Activated T-helper 2 cell treated with anti-CD3 and anti-CD28 coated beads, Interferon-gamma antibody, Interleukin-2, Interleukin-4, amounts not matched to agents 10 μg/mL and 5 μg/mL and 100 μg/mL, durations not matched to agents 14 hours and 24 hours and 36 hours (primary cell): ENCODE measurements around the gene RGS7. TPM values are rescaled to one million over a fixed set of nuclear protein-coding genes. Genes with fewer than 3 reads are reported as not detected.

ENCODE experiments used
- DNase-seq: peaks from one replicate; pipeline ENCODE4 v3.0.0; 2021; ENCODE audit warnings: low spot score
- H3K27ac Mint-ChIP-seq: one replicate; pipeline ENCODE4 v1.8.0; 2021; ENCODE audit warnings: mixed read lengths
- H3K27me3 Mint-ChIP-seq: one replicate; pipeline ENCODE4 v1.8.0; 2021; ENCODE audit warnings: low read depth, mixed read lengths
- H3K36me3 Mint-ChIP-seq: one replicate; pipeline ENCODE4 v1.8.0; 2021; ENCODE audit warnings: low read depth, mixed read lengths
- H3K4me1 Mint-ChIP-seq: one replicate; pipeline ENCODE4 v1.8.0; 2021; ENCODE audit warnings: low read depth, mixed read lengths
- H3K4me3 Mint-ChIP-seq: one replicate; pipeline ENCODE4 v1.8.0; 2021; ENCODE audit warnings: low read depth, mild to moderate bottlenecking, moderate library complexity, mixed read lengths
- H3K9me3 Mint-ChIP-seq: one replicate; pipeline ENCODE4 v1.8.0; 2021; ENCODE audit warnings: mixed read lengths
- intact Hi-C: fragments of 100-400 bp; cut with micrococcal nuclease; formaldehyde crosslinking; loops from one replicate; pipeline ENCODE4 v1.15.1; 2023
- total RNA-seq: library from RNA; stranded (reverse); gene quantifications from 2 replicates; pipeline ENCODE4 v1.2.3, GENCODE V29; 2022

RGS7 gene
- total RNA-seq, 1 donor from 2014 or later, result not detected

- Mint-ChIP-seq H3K9me3 (peaks cover 4% of the 10 kb centered on the region), H3K4me3 (no peak overlapping the region), H3K36me3 (no peaks in the 10 kb centered on the region), H3K4me1 (no peaks in the 10 kb centered on the region), H3K27ac (no peak overlapping the region), H3K27me3 (no peaks in the 10 kb centered on the region)
- intact Hi-C loops, result no loop called here
- DNase-seq, result no peak
Measured at GRCh38 chr1:241063276-241063675, 293.7 kb downstream of the RGS7 start.

- Mint-ChIP-seq H3K4me1 (no peaks in the 10 kb centered on the region), H3K36me3 (no peaks in the 10 kb centered on the region), H3K27me3 (no peaks in the 10 kb centered on the region), H3K27ac (no peak overlapping the region), H3K9me3 (peaks cover 4% of the 10 kb centered on the region), H3K4me3 (no peak overlapping the region)
- intact Hi-C loops, result no loop called here
- no peak for DNase-seq
Measured at GRCh38 chr1:241061062-241061461, 295.9 kb downstream of the RGS7 start.

- intact Hi-C loops, result no loop called here
- Mint-ChIP-seq H3K36me3 (no peaks in the 10 kb centered on the region), H3K4me1 (no peaks in the 10 kb centered on the region), H3K27ac (no peak overlapping the region), H3K4me3 (no peak overlapping the region), H3K9me3 (peaks cover 15% of the 10 kb centered on the region), H3K27me3 (no peaks in the 10 kb centered on the region)
- DNase-seq, result no peak
Measured at GRCh38 chr1:241048622-241049021, 308.4 kb downstream of the RGS7 start.

GRCh38 chr1:241045659-241046058 lies 311.3 kb downstream of the RGS7 start:
- no peak overlapping the region for H3K27ac Mint-ChIP-seq
- no peaks in the 10 kb centered on the region for H3K4me1 Mint-ChIP-seq
- H3K27me3 Mint-ChIP-seq, result no peaks in the 10 kb centered on the region
- DNase-seq, result no peak
- intact Hi-C loops, result no loop called here
- no peaks in the 10 kb centered on the region for H3K36me3 Mint-ChIP-seq
- H3K4me3 Mint-ChIP-seq, result no peak overlapping the region
- peaks cover 7% of the 10 kb centered on the region for H3K9me3 Mint-ChIP-seq

- DNase-seq, result no peak
- Mint-ChIP-seq H3K36me3 (no peaks in the 10 kb centered on the region), H3K27me3 (no peaks in the 10 kb centered on the region), H3K9me3 (peaks cover 16% of the 10 kb centered on the region), H3K27ac (no peak overlapping the region), H3K4me1 (no peaks in the 10 kb centered on the region), H3K4me3 (no peak overlapping the region)
- intact Hi-C loops, result no loop called here
Measured at GRCh38 chr1:241034203-241034936, 322.6 kb downstream of the RGS7 start.

GRCh38 chr1:241024834-241025233 lies 332.2 kb downstream of the RGS7 start:
- Mint-ChIP-seq H3K9me3 (peaks cover 8% of the 10 kb centered on the region), H3K4me3 (no peak overlapping the region), H3K36me3 (no peaks in the 10 kb centered on the region), H3K4me1 (no peaks in the 10 kb centered on the region), H3K27me3 (no peaks in the 10 kb centered on the region), H3K27ac (no peak overlapping the region)
- intact Hi-C loops, result no loop called here
- no peak for DNase-seq

GRCh38 chr1:241022366-241022765 lies 334.6 kb downstream of the RGS7 start:
- H3K4me1 Mint-ChIP-seq, result no peaks in the 10 kb centered on the region
- intact Hi-C loops, result no loop called here
- H3K4me3 Mint-ChIP-seq, result no peak overlapping the region
- no peak overlapping the region for H3K27ac Mint-ChIP-seq
- no peaks in the 10 kb centered on the region for H3K27me3 Mint-ChIP-seq
- peaks cover 22% of the 10 kb centered on the region for H3K9me3 Mint-ChIP-seq
- DNase-seq, result no peak
- no peaks in the 10 kb centered on the region for H3K36me3 Mint-ChIP-seq

GRCh38 chr1:241020851-241021697 lies 335.9 kb downstream of the RGS7 start:
- Mint-ChIP-seq H3K36me3 (no peaks in the 10 kb centered on the region), H3K4me1 (no peaks in the 10 kb centered on the region), H3K27me3 (no peaks in the 10 kb centered on the region), H3K27ac (no peak overlapping the region), H3K4me3 (no peak overlapping the region), H3K9me3 (peaks cover 31% of the 10 kb centered on the region)
- no peak for DNase-seq
- intact Hi-C loops, result no loop called here

- DNase-seq, result no peak
- H3K36me3 Mint-ChIP-seq, result no peaks in the 10 kb centered on the region
- H3K4me1 Mint-ChIP-seq, result no peaks in the 10 kb centered on the region
- H3K27me3 Mint-ChIP-seq, result no peaks in the 10 kb centered on the region
- H3K27ac Mint-ChIP-seq, result no peak overlapping the region
- peaks cover 23% of the 10 kb centered on the region for H3K9me3 Mint-ChIP-seq
- intact Hi-C loops, result no loop called here
- no peak overlapping the region for H3K4me3 Mint-ChIP-seq
Measured at GRCh38 chr1:241012708-241013340, 344.2 kb downstream of the RGS7 start.

- H3K9me3 Mint-ChIP-seq, result peaks cover 25% of the 10 kb centered on the region
- H3K4me3 Mint-ChIP-seq, result no peak overlapping the region
- no peaks in the 10 kb centered on the region for H3K4me1 Mint-ChIP-seq
- intact Hi-C loops, result no loop called here
- no peaks in the 10 kb centered on the region for H3K36me3 Mint-ChIP-seq
- no peak for DNase-seq
- no peak overlapping the region for H3K27ac Mint-ChIP-seq
- no peaks in the 10 kb centered on the region for H3K27me3 Mint-ChIP-seq
Measured at GRCh38 chr1:241007668-241008067, 349.3 kb downstream of the RGS7 start.

GRCh38 chr1:240999826-241000225 lies 357.2 kb downstream of the RGS7 start:
- Mint-ChIP-seq H3K36me3 (no peaks in the 10 kb centered on the region), H3K4me1 (no peaks in the 10 kb centered on the region), H3K4me3 (no peak overlapping the region), H3K27me3 (no peaks in the 10 kb centered on the region), H3K9me3 (peaks cover 14% of the 10 kb centered on the region), H3K27ac (no peak overlapping the region)
- intact Hi-C loops, result no loop called here
- DNase-seq, result no peak

- no peak overlapping the region for H3K27ac Mint-ChIP-seq
- no peaks in the 10 kb centered on the region for H3K36me3 Mint-ChIP-seq
- no peaks in the 10 kb centered on the region for H3K27me3 Mint-ChIP-seq
- H3K9me3 Mint-ChIP-seq, result peaks cover 14% of the 10 kb centered on the region
- intact Hi-C loops, result no loop called here
- DNase-seq, result no peak
- no peaks in the 10 kb centered on the region for H3K4me1 Mint-ChIP-seq
- H3K4me3 Mint-ChIP-seq, result no peak overlapping the region
Measured at GRCh38 chr1:240998441-240999015, 358.5 kb downstream of the RGS7 start.

GRCh38 chr1:240998024-240998423 lies 359.0 kb downstream of the RGS7 start:
- no peak overlapping the region for H3K4me3 Mint-ChIP-seq
- no peak overlapping the region for H3K27ac Mint-ChIP-seq
- no peak for DNase-seq
- no peaks in the 10 kb centered on the region for H3K4me1 Mint-ChIP-seq
- H3K9me3 Mint-ChIP-seq, result peaks cover 14% of the 10 kb centered on the region
- no peaks in the 10 kb centered on the region for H3K27me3 Mint-ChIP-seq
- H3K36me3 Mint-ChIP-seq, result no peaks in the 10 kb centered on the region
- intact Hi-C loops, result no loop called here
